ENCODE measurements around the gene RFPL4A.
"Not testable (repeated sequence)": the region's sequence is repeated elsewhere in the genome, so short reads cannot be mapped to it uniquely, and the experiment has no call there.

The RFPL4A gene

GRCh38 chr19:55717251-55717650 is 41.6 kb upstream of the RFPL4A start:
- H3K4me1 ChIP-seq (ENCODE audit: low read length) = no peaks in the 10 kb centered on the region
- peaks cover 15% of the 10 kb centered on the region; the same call in 1 of the 2 replicates for H3K27me3 ChIP-seq (ENCODE audit: low read depth, low read length)
- H3K4me2 ChIP-seq (ENCODE audit: low read length) = no peak overlapping the region
- no peak for TF ChIP-seq EZH2phosphoT487 (IDR thresholded peaks at IDR 0.05; ENCODE audit: low read depth)
- TF ChIP-seq CTCF (IDR thresholded peaks at IDR 0.05; ENCODE audit: low read depth, low read length) = no peak
- no peaks in the 10 kb centered on the region for H4K20me1 ChIP-seq (ENCODE audit: insufficient read depth, low read length)
- H3K4me3 ChIP-seq (ENCODE audit: low read length) = no peak overlapping the region
- no peaks in the 10 kb centered on the region for H3K36me3 ChIP-seq (replicated peaks; ENCODE audit: low read depth, low read length)
- no peaks in the 10 kb centered on the region for H3K9me3 ChIP-seq (ENCODE audit: insufficient read depth, low read length)
- no peak overlapping the region for H3K27ac ChIP-seq (ENCODE audit: low read length)
- no peak overlapping the region for H2AFZ ChIP-seq (ENCODE audit: low read depth, low read length)
- H3K9ac ChIP-seq (ENCODE audit: low read length) = no peak overlapping the region
- H3K79me2 ChIP-seq (ENCODE audit: low read length) = no peaks in the 10 kb centered on the region

- H4K20me1 ChIP-seq (ENCODE audit: insufficient read depth, low read length); H3K4me3 ChIP-seq (ENCODE audit: low read length); H3K9ac ChIP-seq (ENCODE audit: low read length); H3K4me1 ChIP-seq (ENCODE audit: low read length); H3K4me2 ChIP-seq (ENCODE audit: low read length); H3K79me2 ChIP-seq (ENCODE audit: low read length); H3K36me3 ChIP-seq (replicated peaks; ENCODE audit: low read depth, low read length); H3K27ac ChIP-seq (ENCODE audit: low read length); H3K9me3 ChIP-seq (ENCODE audit: insufficient read depth, low read length); H2AFZ ChIP-seq (ENCODE audit: low read depth, low read length): not testable (repeated sequence)
- peaks cover 15% of the 10 kb centered on the region; the same call in 1 of the 2 replicates for H3K27me3 ChIP-seq (ENCODE audit: low read depth, low read length)
These were observed 40.8 kb upstream of the RFPL4A start for GRCh38 chr19:55717879-55718711.

GRCh38 chr19:55720214-55720746 is 38.6 kb upstream of the RFPL4A start:
- no peaks in the 10 kb centered on the region for H3K36me3 ChIP-seq (replicated peaks; ENCODE audit: low read depth, low read length)
- no peaks in the 10 kb centered on the region for H3K4me1 ChIP-seq (ENCODE audit: low read length)
- H3K79me2 ChIP-seq (ENCODE audit: low read length) = no peaks in the 10 kb centered on the region
- H3K4me3 ChIP-seq (ENCODE audit: low read length) = no peak overlapping the region
- H3K9ac ChIP-seq (ENCODE audit: low read length) = no peak overlapping the region
- H3K27ac ChIP-seq (ENCODE audit: low read length) = no peak overlapping the region
- peaks cover 11% of the 10 kb centered on the region; the same call in 1 of the 2 replicates for H3K27me3 ChIP-seq (ENCODE audit: low read depth, low read length)
- no peaks in the 10 kb centered on the region for H4K20me1 ChIP-seq (ENCODE audit: insufficient read depth, low read length)
- no peaks in the 10 kb centered on the region for H3K9me3 ChIP-seq (ENCODE audit: insufficient read depth, low read length)
- TF ChIP-seq CTCF (IDR thresholded peaks at IDR 0.05; ENCODE audit: low read depth, low read length) (no peak), EZH2phosphoT487 (IDR thresholded peaks at IDR 0.05; ENCODE audit: low read depth) (no peak)
- no peak overlapping the region for H3K4me2 ChIP-seq (ENCODE audit: low read length)
- no peak overlapping the region for H2AFZ ChIP-seq (ENCODE audit: low read depth, low read length)

- H3K36me3 ChIP-seq (replicated peaks; ENCODE audit: low read depth, low read length) = no peaks in the 10 kb centered on the region
- no peak overlapping the region for H3K27ac ChIP-seq (ENCODE audit: low read length)
- no peak overlapping the region for H3K4me3 ChIP-seq (ENCODE audit: low read length)
- TF ChIP-seq EZH2phosphoT487 (IDR thresholded peaks at IDR 0.05; ENCODE audit: low read depth) (no peak), CTCF (IDR thresholded peaks at IDR 0.05; ENCODE audit: low read depth, low read length) (no peak)
- H3K27me3 ChIP-seq (ENCODE audit: low read depth, low read length) = peaks cover 11% of the 10 kb centered on the region; the same call in 1 of the 2 replicates
- H4K20me1 ChIP-seq (ENCODE audit: insufficient read depth, low read length) = no peaks in the 10 kb centered on the region
- H3K9ac ChIP-seq (ENCODE audit: low read length) = no peak overlapping the region
- no peak overlapping the region for H2AFZ ChIP-seq (ENCODE audit: low read depth, low read length)
- no peaks in the 10 kb centered on the region for H3K4me1 ChIP-seq (ENCODE audit: low read length)
- H3K4me2 ChIP-seq (ENCODE audit: low read length) = no peak overlapping the region
- H3K9me3 ChIP-seq (ENCODE audit: insufficient read depth, low read length) = no peaks in the 10 kb centered on the region
- no peaks in the 10 kb centered on the region for H3K79me2 ChIP-seq (ENCODE audit: low read length)
These were observed 38.1 kb upstream of the RFPL4A start for GRCh38 chr19:55720801-55721200.
